OCI-LY1 (cell line): Measurements from ENCODE around the gene DMBT1.

Source experiments
- CTCF ChIP-seq: fragments of 200-600 bp; sonication (generic), shearing (Covaris generic); IDR thresholded peaks from 2 replicates; pipeline ENCODE4 v1.5.1; 2017; ENCODE audit warnings: mild to moderate bottlenecking, antibody characterized with exemption, low read length, moderate library complexity, mixed read lengths
- EZH2 ChIP-seq: fragments of 200-600 bp; sonication (generic), shearing (Covaris generic); IDR thresholded peaks from 2 replicates; pipeline ENCODE4 v1.8.0; 2017; ENCODE audit warnings: borderline replicate concordance, mixed run types, mild to moderate bottlenecking, antibody characterized with exemption, low read length, moderate library complexity, mixed read lengths

- no peak for TF ChIP-seq CTCF
- TF ChIP-seq EZH2, result no peak
These were observed 6.2 kb upstream of the DMBT1 start for GRCh38 chr10:122554131-122555036.
